IMR-90 (cell line): ENCODE data around the gene MMEL1. TPM values are rescaled to one million over a fixed set of nuclear protein-coding genes. Genes with fewer than 3 reads are reported as not detected.

ENCODE experiments used
- ATAC-seq: fragments of 200-7000 bp; cut with Tn5 transposase; 2 replicates; pipeline ENCODE4 v1.9.1; 2020; ENCODE audit warnings: low read depth, mild to moderate bottlenecking, moderate library complexity
- BruUV-seq: library from RNA; stranded (reverse); fragments of 400-500 nt; replicated peaks from 2 replicates; lab custom pipeline; 2021; lab: Mats Ljungman, UMichigan
- CTCF ChIA-PET: fragments of 300-600 bp; formaldehyde crosslinking; extraction: SDS; loops from one replicate; lab custom pipeline; 2021; ENCODE audit warnings: antibody characterized with exemption; lab: Yijun Ruan, JAX
- POLR2A ChIA-PET: fragments of 300-600 bp; sonication (Branson Sonifier 250); formaldehyde crosslinking; loops from one replicate; lab custom pipeline; 2022; ENCODE audit warnings: antibody characterized with exemption; ENCODE audit not compliant: unreplicated experiment; lab: Charles Lee
- DNase-seq: peaks from one replicate; pipeline ENCODE4 v3.0.0; 2013
- H2AFZ ChIP-seq: replicated peaks from 2 replicates; pipeline ENCODE3; 2013; ENCODE audit warnings: low read length, mild to moderate bottlenecking; ENCODE audit not compliant: poor library complexity
- H2AK5ac ChIP-seq: 2 replicates; pipeline ENCODE4 v1.6.1; 2013; ENCODE audit warnings: low read depth, low read length, inconsistent platforms
- H2AK9ac ChIP-seq: replicated peaks from 2 replicates; pipeline ENCODE3; 2013; ENCODE audit warnings: mild to moderate bottlenecking, low read depth, low read length, moderate library complexity; ENCODE audit not compliant: poor library complexity
- H2BK120ac ChIP-seq: 2 replicates; pipeline ENCODE4 v1.6.1; 2013; ENCODE audit warnings: low read depth, low read length, inconsistent platforms
- H2BK15ac ChIP-seq: 3 replicates; pipeline ENCODE4 v1.6.1; 2013; ENCODE audit warnings: low read depth, low read length, inconsistent platforms
- H2BK20ac ChIP-seq: 2 replicates; pipeline ENCODE4 v1.6.1; 2013; ENCODE audit warnings: low read depth, mild to moderate bottlenecking, inconsistent platforms, low read length, moderate library complexity
- H2BK5ac ChIP-seq: 2 replicates; pipeline ENCODE4 v1.6.1; 2013; ENCODE audit warnings: mild to moderate bottlenecking, low read depth, low read length, inconsistent platforms; ENCODE audit not compliant: poor library complexity, severe bottlenecking
- H3K14ac ChIP-seq: replicated peaks from 2 replicates; pipeline ENCODE4 v1.6.1; 2013; ENCODE audit warnings: low read depth, low read length, inconsistent platforms
- H3K18ac ChIP-seq: 2 replicates; pipeline ENCODE4 v1.6.1; 2013; ENCODE audit warnings: low read depth, low read length, control low read depth
- H3K23ac ChIP-seq: 2 replicates; pipeline ENCODE4 v1.6.1; 2013; ENCODE audit warnings: low read depth, low read length, inconsistent platforms
- H3K27ac ChIP-seq: 2 replicates; pipeline ENCODE4 v1.5.1; 2013; ENCODE audit warnings: mild to moderate bottlenecking, control low read depth, low read length; ENCODE audit not compliant: insufficient read depth
- H3K27me3 ChIP-seq: 2 replicates; pipeline ENCODE4 v1.6.1; 2013; ENCODE audit warnings: low read length; ENCODE audit not compliant: control insufficient read depth, insufficient read depth
- H3K36me3 ChIP-seq: 2 replicates; pipeline ENCODE4 v1.6.1; 2013; ENCODE audit warnings: low read length, mixed read lengths; ENCODE audit not compliant: control insufficient read depth, insufficient read depth
- H3K4ac ChIP-seq: 2 replicates; pipeline ENCODE4 v1.6.1; 2013; ENCODE audit warnings: low read depth, low read length, inconsistent platforms
- H3K4me1 ChIP-seq: 2 replicates; pipeline ENCODE4 v1.6.1; 2013; ENCODE audit warnings: low read length, mixed read lengths; ENCODE audit not compliant: control insufficient read depth, insufficient read depth
- H3K4me2 ChIP-seq: 2 replicates; pipeline ENCODE4 v1.6.1; 2013; ENCODE audit warnings: low read depth, mild to moderate bottlenecking, control low read depth, low read length, moderate library complexity
- H3K4me3 ChIP-seq: 2 replicates; pipeline ENCODE4 v1.5.1; 2013; ENCODE audit warnings: low read depth, mild to moderate bottlenecking, control low read depth, low read length, moderate library complexity; ENCODE audit not compliant: insufficient read depth
- H3K56ac ChIP-seq: 2 replicates; pipeline ENCODE4 v1.6.1; 2013; ENCODE audit warnings: low read length, inconsistent platforms; ENCODE audit not compliant: insufficient read depth; ENCODE audit errors: extremely low read depth
- H3K79me1 ChIP-seq, 2 experiments: 2 replicates each; pipeline ENCODE4 v1.6.1; 2013; ENCODE audit warnings: low read length in 2 of 2, inconsistent platforms in 1 of 2, low read depth in 1 of 2
- H3K9ac ChIP-seq: 2 replicates; pipeline ENCODE4 v1.6.1; 2013; ENCODE audit warnings: low read depth, low read length, control low read depth
- H3K9me1 ChIP-seq: 2 replicates; pipeline ENCODE4 v1.6.1; 2013; ENCODE audit warnings: low read length, inconsistent platforms; ENCODE audit not compliant: insufficient read depth
- H3K9me3 ChIP-seq: 2 replicates; pipeline ENCODE4 v1.6.1; 2013; ENCODE audit warnings: low read length; ENCODE audit not compliant: control insufficient read depth, insufficient read depth
- H4K20me1 ChIP-seq: 2 replicates; pipeline ENCODE4 v1.6.1; 2013; ENCODE audit warnings: low read length, inconsistent platforms; ENCODE audit not compliant: insufficient read depth
- H4K5ac ChIP-seq: 2 replicates; pipeline ENCODE4 v1.6.1; 2013; ENCODE audit warnings: mild to moderate bottlenecking, low read depth, low read length, control low read depth
- H4K8ac ChIP-seq, 2 experiments: 2 replicates each; pipeline ENCODE4 v1.6.1; 2013; ENCODE audit warnings: low read depth in 2 of 2, low read length in 2 of 2, control low read depth in 1 of 2, inconsistent platforms in 1 of 2
- H4K91ac ChIP-seq: 2 replicates; pipeline ENCODE4 v1.6.1; 2013; ENCODE audit warnings: low read depth, low read length, inconsistent platforms; ENCODE audit not compliant: insufficient read depth
- BHLHE40 ChIP-seq: fragments of 150-350 bp; IDR thresholded peaks from 2 replicates; pipeline ENCODE4 v1.6.1; 2016; ENCODE audit warnings: mild to moderate bottlenecking, low read depth, low read length
- CEBPB ChIP-seq: IDR thresholded peaks from 2 replicates; pipeline ENCODE4 v1.6.1; 2012; ENCODE audit warnings: low read depth, low read length, improper control_type of control experiment
- CHD1 ChIP-seq: IDR thresholded peaks from 2 replicates; pipeline ENCODE4 v1.6.1; 2012; ENCODE audit warnings: low read depth, low read length, improper control_type of control experiment
- ELK1 ChIP-seq: fragments of 150-350 bp; IDR thresholded peaks from 2 replicates; pipeline ENCODE4 v1.6.1; 2016; ENCODE audit warnings: low read depth, mild to moderate bottlenecking, low read length, moderate library complexity, borderline replicate concordance
- FOS ChIP-seq: fragments of 150-350 bp; IDR thresholded peaks from 2 replicates; pipeline ENCODE4 v1.6.1; 2016; ENCODE audit warnings: low read depth, low read length
- MAFK ChIP-seq: IDR thresholded peaks from 2 replicates; pipeline ENCODE4 v1.6.1; 2012; ENCODE audit warnings: low read depth, low read length, improper control_type of control experiment
- MAZ ChIP-seq: IDR thresholded peaks from 2 replicates; pipeline ENCODE4 v1.6.1; 2012; ENCODE audit warnings: low read depth, mild to moderate bottlenecking, low read length, improper control_type of control experiment, moderate library complexity, borderline replicate concordance
- MXI1 ChIP-seq: IDR thresholded peaks from 2 replicates; pipeline ENCODE4 v1.6.1; 2012; ENCODE audit warnings: low read depth, mild to moderate bottlenecking, low read length, moderate library complexity, borderline replicate concordance
- NFE2L2 ChIP-seq: fragments of 150-350 bp; IDR thresholded peaks from 2 replicates; pipeline ENCODE4 v1.6.1; 2016; ENCODE audit warnings: low read depth, mild to moderate bottlenecking, low read length
- POLR2A ChIP-seq: IDR thresholded peaks from 2 replicates; pipeline ENCODE4 v1.6.1; 2012; ENCODE audit warnings: mild to moderate bottlenecking, low read depth, low read length
- RCOR1 ChIP-seq: IDR thresholded peaks from 2 replicates; pipeline ENCODE4 v1.6.1; 2012; ENCODE audit warnings: mild to moderate bottlenecking, low read length, improper control_type of control experiment; ENCODE audit not compliant: insufficient replicate concordance
- RFX5 ChIP-seq: IDR thresholded peaks from 2 replicates; pipeline ENCODE4 v1.8.0; 2012; ENCODE audit warnings: low read depth, mild to moderate bottlenecking, low read length, moderate library complexity
- SMC3 ChIP-seq: fragments of 150-350 bp; IDR thresholded peaks from 2 replicates; pipeline ENCODE4 v1.6.1; 2016; ENCODE audit warnings: low read depth, mild to moderate bottlenecking, antibody characterized with exemption, low read length, moderate library complexity
- WGBS, 2 experiments: methylation state at CpG; one replicate each; pipeline versions ENCODE4 v1.1.5 to v1.1.7; 2013; ENCODE audit warnings: missing lambda C conversion rate in 2 of 2; ENCODE audit not compliant: insufficient read length in 1 of 2; ENCODE audit errors: extremely low coverage in 2 of 2; 5-methylcytosine and 5-hydroxymethylcytosine counted together
- dilution Hi-C: fragments of 300-500 bp; cut with HindIII; formaldehyde crosslinking; loops from one replicate; pipeline ENCODE4 v1.14.3; 2018; ENCODE audit warnings: low sequenced_read_pairs; ENCODE audit not compliant: unreplicated experiment
- in situ Hi-C: fragments of 300-500 bp; cut with MboI; formaldehyde crosslinking; loops from 3 replicates; pipeline ENCODE4 v1.14.3; 2019; ENCODE audit warnings: low sequenced_read_pairs, inconsistent platforms, mixed read lengths
- intact Hi-C: fragments of 100-400 bp; cut with micrococcal nuclease; formaldehyde crosslinking; loops from 2 replicates; pipeline ENCODE4 v1.10.0; 2022
- polyA plus RNA-seq, 3 experiments: library from polyadenylated mRNA; depleted of rRNA; stranded (reverse); fragments of >200 nt; gene quantifications; 2 replicates each; pipeline ENCODE4 v1.2.3, GENCODE V29; 2012; ENCODE audit warnings: low replicate concordance in 1 of 3
- total RNA-seq: library from RNA; depleted of rRNA; stranded (reverse); fragments of >200 nt; gene quantifications from 2 replicates; pipeline ENCODE4 v1.2.3, GENCODE V29; 2012
- TF ChIP-seq, protein P1 (sequence below): conservative IDR thresholded peaks from 2 replicates; pipeline ENCODE4 v1.5.1; 2012; ENCODE audit warnings: mild to moderate bottlenecking, low read depth, low read length, improper control_type of control experiment
- TF ChIP-seq, protein P2 (sequence below): fragments of 150-350 bp; IDR thresholded peaks from 2 replicates; pipeline ENCODE4 v1.6.1; 2017; ENCODE audit warnings: mild to moderate bottlenecking, antibody characterized with exemption, low read length, low read depth

Gene MMEL1
- total and polyA plus RNA-seq, 2 of the 4 experiments (the other 2 are of a cell fraction) = under 0.01 to 0.12 TPM

- ChIA-PET POLR2A (no interaction called here), CTCF (no interaction called here)
- H2BK5ac ChIP-seq = no peak overlapping the region
- H2AK9ac ChIP-seq = no peak overlapping the region
- H3K4me3 ChIP-seq = no peak overlapping the region
- H3K18ac ChIP-seq = no peak overlapping the region
- no peaks in the 10 kb centered on the region for H3K79me1 ChIP-seq
- no peak overlapping the region for H2AK5ac ChIP-seq
- WGBS, 2 experiments = 70% methylated on average over 19 of the region's 34 CpGs; no CpG with 5 or more reads in 1 of the 2 experiments
- H2BK20ac ChIP-seq = no peak overlapping the region
- dilution Hi-C loops (no loop called here), in situ Hi-C loops (no loop called here), intact Hi-C loops (no loop called here)
- no peaks in the 10 kb centered on the region for H3K4me1 ChIP-seq
- ATAC-seq (no peak), DNase-seq (no peak)
- no peaks in the 10 kb centered on the region for H3K36me3 ChIP-seq
- no peak overlapping the region for H4K5ac ChIP-seq
- no peak overlapping the region for H3K56ac ChIP-seq
- H3K27me3 ChIP-seq = no peaks in the 10 kb centered on the region; the same call in 1 of the 2 replicates
- no peak overlapping the region for H3K14ac ChIP-seq
- no TSS peak for BruUV-seq
- no peak overlapping the region for H2BK15ac ChIP-seq
- no peak for TF ChIP-seq CEBPB
- no peak for TF ChIP-seq RCOR1
- no peak for TF ChIP-seq POLR2A
- no peak for TF ChIP-seq MAZ
- TF ChIP-seq CHD1 = no peak
- TF ChIP-seq MXI1 = no peak
- no peak for TF ChIP-seq RFX5
- TF ChIP-seq FOS = no peak
- TF ChIP-seq, protein P1, sequence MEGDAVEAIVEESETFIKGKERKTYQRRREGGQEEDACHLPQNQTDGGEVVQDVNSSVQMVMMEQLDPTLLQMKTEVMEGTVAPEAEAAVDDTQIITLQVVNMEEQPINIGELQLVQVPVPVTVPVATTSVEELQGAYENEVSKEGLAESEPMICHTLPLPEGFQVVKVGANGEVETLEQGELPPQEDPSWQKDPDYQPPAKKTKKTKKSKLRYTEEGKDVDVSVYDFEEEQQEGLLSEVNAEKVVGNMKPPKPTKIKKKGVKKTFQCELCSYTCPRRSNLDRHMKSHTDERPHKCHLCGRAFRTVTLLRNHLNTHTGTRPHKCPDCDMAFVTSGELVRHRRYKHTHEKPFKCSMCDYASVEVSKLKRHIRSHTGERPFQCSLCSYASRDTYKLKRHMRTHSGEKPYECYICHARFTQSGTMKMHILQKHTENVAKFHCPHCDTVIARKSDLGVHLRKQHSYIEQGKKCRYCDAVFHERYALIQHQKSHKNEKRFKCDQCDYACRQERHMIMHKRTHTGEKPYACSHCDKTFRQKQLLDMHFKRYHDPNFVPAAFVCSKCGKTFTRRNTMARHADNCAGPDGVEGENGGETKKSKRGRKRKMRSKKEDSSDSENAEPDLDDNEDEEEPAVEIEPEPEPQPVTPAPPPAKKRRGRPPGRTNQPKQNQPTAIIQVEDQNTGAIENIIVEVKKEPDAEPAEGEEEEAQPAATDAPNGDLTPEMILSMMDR = no peak
- TF ChIP-seq, protein P2, sequence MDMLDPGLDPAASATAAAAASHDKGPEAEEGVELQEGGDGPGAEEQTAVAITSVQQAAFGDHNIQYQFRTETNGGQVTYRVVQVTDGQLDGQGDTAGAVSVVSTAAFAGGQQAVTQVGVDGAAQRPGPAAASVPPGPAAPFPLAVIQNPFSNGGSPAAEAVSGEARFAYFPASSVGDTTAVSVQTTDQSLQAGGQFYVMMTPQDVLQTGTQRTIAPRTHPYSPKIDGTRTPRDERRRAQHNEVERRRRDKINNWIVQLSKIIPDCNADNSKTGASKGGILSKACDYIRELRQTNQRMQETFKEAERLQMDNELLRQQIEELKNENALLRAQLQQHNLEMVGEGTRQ = no peak
- TF ChIP-seq MAFK = no peak
- no peak for TF ChIP-seq BHLHE40
- no peak for TF ChIP-seq NFE2L2
- no peak for TF ChIP-seq ELK1
- no peak for TF ChIP-seq SMC3
- H3K27ac ChIP-seq = no peak overlapping the region
- 0 out of 2 replicates have a peak, but pooled peaks cover 1% of the 10 kb centered on the region for H3K9me3 ChIP-seq
- H4K91ac ChIP-seq = no peak overlapping the region
- H2AFZ ChIP-seq = no peak overlapping the region
- no peaks in the 10 kb centered on the region for H3K9me1 ChIP-seq
- no peak overlapping the region for H3K23ac ChIP-seq
- no peak overlapping the region for H3K4me2 ChIP-seq
- H3K9ac ChIP-seq = no peak overlapping the region
- H2BK120ac ChIP-seq = no peak overlapping the region
- H3K4ac ChIP-seq = no peak overlapping the region
- H4K20me1 ChIP-seq = no peaks in the 10 kb centered on the region
- no peak overlapping the region for H4K8ac ChIP-seq
Measured at GRCh38 chr1:2609319-2610035, 23.3 kb downstream of the MMEL1 start.
